IMR-90 (cell line): Measurements from ENCODE around the gene OR2V2. TPM values are rescaled to one million over a fixed set of nuclear protein-coding genes. Genes with fewer than 3 reads are reported as not detected.

Source experiments
- ATAC-seq: fragments of 200-7000 bp; cut with Tn5 transposase; 2 replicates; pipeline ENCODE4 v1.9.1; 2020; ENCODE audit warnings: low read depth, mild to moderate bottlenecking, moderate library complexity
- BruUV-seq: library from RNA; stranded (reverse); fragments of 400-500 nt; replicated peaks from 2 replicates; lab custom pipeline; 2021; lab: Mats Ljungman, UMichigan
- CTCF ChIA-PET: fragments of 300-600 bp; formaldehyde crosslinking; extraction: SDS; loops from one replicate; lab custom pipeline; 2021; ENCODE audit warnings: antibody characterized with exemption; lab: Yijun Ruan, JAX
- POLR2A ChIA-PET: fragments of 300-600 bp; sonication (Branson Sonifier 250); formaldehyde crosslinking; loops from one replicate; lab custom pipeline; 2022; ENCODE audit warnings: antibody characterized with exemption; ENCODE audit not compliant: unreplicated experiment; lab: Charles Lee
- DNase-seq: peaks from one replicate; pipeline ENCODE4 v3.0.0; 2013
- H2AFZ ChIP-seq: replicated peaks from 2 replicates; pipeline ENCODE3; 2013; ENCODE audit warnings: low read length, mild to moderate bottlenecking; ENCODE audit not compliant: poor library complexity
- H2AK5ac ChIP-seq: 2 replicates; pipeline ENCODE4 v1.6.1; 2013; ENCODE audit warnings: low read depth, low read length, inconsistent platforms
- H2AK9ac ChIP-seq: replicated peaks from 2 replicates; pipeline ENCODE3; 2013; ENCODE audit warnings: mild to moderate bottlenecking, low read depth, low read length, moderate library complexity; ENCODE audit not compliant: poor library complexity
- H2BK120ac ChIP-seq: 2 replicates; pipeline ENCODE4 v1.6.1; 2013; ENCODE audit warnings: low read depth, low read length, inconsistent platforms
- H2BK15ac ChIP-seq: 3 replicates; pipeline ENCODE4 v1.6.1; 2013; ENCODE audit warnings: low read depth, low read length, inconsistent platforms
- H2BK20ac ChIP-seq: 2 replicates; pipeline ENCODE4 v1.6.1; 2013; ENCODE audit warnings: low read depth, mild to moderate bottlenecking, inconsistent platforms, low read length, moderate library complexity
- H2BK5ac ChIP-seq: 2 replicates; pipeline ENCODE4 v1.6.1; 2013; ENCODE audit warnings: mild to moderate bottlenecking, low read depth, low read length, inconsistent platforms; ENCODE audit not compliant: poor library complexity, severe bottlenecking
- H3K14ac ChIP-seq: replicated peaks from 2 replicates; pipeline ENCODE4 v1.6.1; 2013; ENCODE audit warnings: low read depth, low read length, inconsistent platforms
- H3K18ac ChIP-seq: 2 replicates; pipeline ENCODE4 v1.6.1; 2013; ENCODE audit warnings: low read depth, low read length, control low read depth
- H3K23ac ChIP-seq: 2 replicates; pipeline ENCODE4 v1.6.1; 2013; ENCODE audit warnings: low read depth, low read length, inconsistent platforms
- H3K27ac ChIP-seq: 2 replicates; pipeline ENCODE4 v1.5.1; 2013; ENCODE audit warnings: mild to moderate bottlenecking, control low read depth, low read length; ENCODE audit not compliant: insufficient read depth
- H3K27me3 ChIP-seq: 2 replicates; pipeline ENCODE4 v1.6.1; 2013; ENCODE audit warnings: low read length; ENCODE audit not compliant: control insufficient read depth, insufficient read depth
- H3K36me3 ChIP-seq: 2 replicates; pipeline ENCODE4 v1.6.1; 2013; ENCODE audit warnings: low read length, mixed read lengths; ENCODE audit not compliant: control insufficient read depth, insufficient read depth
- H3K4ac ChIP-seq: 2 replicates; pipeline ENCODE4 v1.6.1; 2013; ENCODE audit warnings: low read depth, low read length, inconsistent platforms
- H3K4me1 ChIP-seq: 2 replicates; pipeline ENCODE4 v1.6.1; 2013; ENCODE audit warnings: low read length, mixed read lengths; ENCODE audit not compliant: control insufficient read depth, insufficient read depth
- H3K4me2 ChIP-seq: 2 replicates; pipeline ENCODE4 v1.6.1; 2013; ENCODE audit warnings: low read depth, mild to moderate bottlenecking, control low read depth, low read length, moderate library complexity
- H3K4me3 ChIP-seq: 2 replicates; pipeline ENCODE4 v1.5.1; 2013; ENCODE audit warnings: low read depth, mild to moderate bottlenecking, control low read depth, low read length, moderate library complexity; ENCODE audit not compliant: insufficient read depth
- H3K56ac ChIP-seq: 2 replicates; pipeline ENCODE4 v1.6.1; 2013; ENCODE audit warnings: low read length, inconsistent platforms; ENCODE audit not compliant: insufficient read depth; ENCODE audit errors: extremely low read depth
- H3K79me1 ChIP-seq, 2 experiments: 2 replicates each; pipeline ENCODE4 v1.6.1; 2013; ENCODE audit warnings: low read length in 2 of 2, inconsistent platforms in 1 of 2, low read depth in 1 of 2
- H3K9ac ChIP-seq: 2 replicates; pipeline ENCODE4 v1.6.1; 2013; ENCODE audit warnings: low read depth, low read length, control low read depth
- H3K9me1 ChIP-seq: 2 replicates; pipeline ENCODE4 v1.6.1; 2013; ENCODE audit warnings: low read length, inconsistent platforms; ENCODE audit not compliant: insufficient read depth
- H3K9me3 ChIP-seq: 2 replicates; pipeline ENCODE4 v1.6.1; 2013; ENCODE audit warnings: low read length; ENCODE audit not compliant: control insufficient read depth, insufficient read depth
- H4K20me1 ChIP-seq: 2 replicates; pipeline ENCODE4 v1.6.1; 2013; ENCODE audit warnings: low read length, inconsistent platforms; ENCODE audit not compliant: insufficient read depth
- H4K5ac ChIP-seq: 2 replicates; pipeline ENCODE4 v1.6.1; 2013; ENCODE audit warnings: mild to moderate bottlenecking, low read depth, low read length, control low read depth
- H4K8ac ChIP-seq, 2 experiments: 2 replicates each; pipeline ENCODE4 v1.6.1; 2013; ENCODE audit warnings: low read depth in 2 of 2, low read length in 2 of 2, control low read depth in 1 of 2, inconsistent platforms in 1 of 2
- H4K91ac ChIP-seq: 2 replicates; pipeline ENCODE4 v1.6.1; 2013; ENCODE audit warnings: low read depth, low read length, inconsistent platforms; ENCODE audit not compliant: insufficient read depth
- BHLHE40 ChIP-seq: fragments of 150-350 bp; IDR thresholded peaks from 2 replicates; pipeline ENCODE4 v1.6.1; 2016; ENCODE audit warnings: mild to moderate bottlenecking, low read depth, low read length
- CEBPB ChIP-seq: IDR thresholded peaks from 2 replicates; pipeline ENCODE4 v1.6.1; 2012; ENCODE audit warnings: low read depth, low read length, improper control_type of control experiment
- CHD1 ChIP-seq: IDR thresholded peaks from 2 replicates; pipeline ENCODE4 v1.6.1; 2012; ENCODE audit warnings: low read depth, low read length, improper control_type of control experiment
- CTCF ChIP-seq: conservative IDR thresholded peaks from 2 replicates; pipeline ENCODE4 v1.5.1; 2012; ENCODE audit warnings: mild to moderate bottlenecking, low read depth, low read length, improper control_type of control experiment
- ELK1 ChIP-seq: fragments of 150-350 bp; IDR thresholded peaks from 2 replicates; pipeline ENCODE4 v1.6.1; 2016; ENCODE audit warnings: low read depth, mild to moderate bottlenecking, low read length, moderate library complexity, borderline replicate concordance
- MAFK ChIP-seq: IDR thresholded peaks from 2 replicates; pipeline ENCODE4 v1.6.1; 2012; ENCODE audit warnings: low read depth, low read length, improper control_type of control experiment
- MAZ ChIP-seq: IDR thresholded peaks from 2 replicates; pipeline ENCODE4 v1.6.1; 2012; ENCODE audit warnings: low read depth, mild to moderate bottlenecking, low read length, improper control_type of control experiment, moderate library complexity, borderline replicate concordance
- MXI1 ChIP-seq: IDR thresholded peaks from 2 replicates; pipeline ENCODE4 v1.6.1; 2012; ENCODE audit warnings: low read depth, mild to moderate bottlenecking, low read length, moderate library complexity, borderline replicate concordance
- POLR2A ChIP-seq: IDR thresholded peaks from 2 replicates; pipeline ENCODE4 v1.6.1; 2012; ENCODE audit warnings: mild to moderate bottlenecking, low read depth, low read length
- RAD21 ChIP-seq: IDR thresholded peaks from 2 replicates; pipeline ENCODE4 v1.6.1; 2012; ENCODE audit warnings: low read length, improper control_type of control experiment
- RFX5 ChIP-seq: IDR thresholded peaks from 2 replicates; pipeline ENCODE4 v1.8.0; 2012; ENCODE audit warnings: low read depth, mild to moderate bottlenecking, low read length, moderate library complexity
- SMC3 ChIP-seq: fragments of 150-350 bp; IDR thresholded peaks from 2 replicates; pipeline ENCODE4 v1.6.1; 2016; ENCODE audit warnings: low read depth, mild to moderate bottlenecking, antibody characterized with exemption, low read length, moderate library complexity
- WGBS, 2 experiments: methylation state at CpG; one replicate each; pipeline versions ENCODE4 v1.1.5 to v1.1.7; 2013; ENCODE audit warnings: missing lambda C conversion rate in 2 of 2; ENCODE audit not compliant: insufficient read length in 1 of 2; ENCODE audit errors: extremely low coverage in 2 of 2; 5-methylcytosine and 5-hydroxymethylcytosine counted together
- dilution Hi-C: fragments of 300-500 bp; cut with HindIII; formaldehyde crosslinking; loops from one replicate; pipeline ENCODE4 v1.14.3; 2018; ENCODE audit warnings: low sequenced_read_pairs; ENCODE audit not compliant: unreplicated experiment
- in situ Hi-C: fragments of 300-500 bp; cut with MboI; formaldehyde crosslinking; loops from 3 replicates; pipeline ENCODE4 v1.14.3; 2019; ENCODE audit warnings: low sequenced_read_pairs, inconsistent platforms, mixed read lengths
- intact Hi-C: fragments of 100-400 bp; cut with micrococcal nuclease; formaldehyde crosslinking; loops from 2 replicates; pipeline ENCODE4 v1.10.0; 2022
- polyA plus RNA-seq, 3 experiments: library from polyadenylated mRNA; depleted of rRNA; stranded (reverse); fragments of >200 nt; gene quantifications; 2 replicates each; pipeline ENCODE4 v1.2.3, GENCODE V29; 2012; ENCODE audit warnings: low replicate concordance in 1 of 3
- total RNA-seq: library from RNA; depleted of rRNA; stranded (reverse); fragments of >200 nt; gene quantifications from 2 replicates; pipeline ENCODE4 v1.2.3, GENCODE V29; 2012

Gene OR2V2
- total and polyA plus RNA-seq, 2 of the 4 experiments (the other 2 are of a cell fraction): not detected

GRCh38 chr5:181149806-181150733 is 2.7 kb downstream of the OR2V2 start:
- POLR2A ChIA-PET: no interaction called here
- CTCF ChIA-PET: no interaction called here

More at GRCh38 chr5:181149806-181150733, 2.7 kb downstream of the OR2V2 start:
- no peak overlapping the region for H2BK120ac ChIP-seq
- H2BK20ac ChIP-seq: no peak overlapping the region
- H3K23ac ChIP-seq: no peak overlapping the region
- H4K91ac ChIP-seq: no peak overlapping the region
- DNase-seq (no peak), ATAC-seq (no peak)
- in situ Hi-C loops: loop anchor here (5.0 to 10.0 kb wide), 2 partner anchors 275 to 368 kb away; no protein-coding TSS in a partner anchor
- no peak overlapping the region for H3K18ac ChIP-seq
- intact Hi-C loops: no loop called here
- no peak overlapping the region for H3K14ac ChIP-seq
- no peak overlapping the region for H4K8ac ChIP-seq
- H3K4me3 ChIP-seq: no peak overlapping the region
- no peak overlapping the region for H2BK15ac ChIP-seq
- dilution Hi-C loops: no loop called here
- no peak for TF ChIP-seq MAZ
- TF ChIP-seq SMC3: no peak
- no peak for TF ChIP-seq RAD21
- TF ChIP-seq CTCF: no peak
- TF ChIP-seq RFX5: no peak
- TF ChIP-seq CHD1: no peak
- TF ChIP-seq CEBPB: no peak
- TF ChIP-seq ELK1: no peak
- TF ChIP-seq MXI1: no peak
- TF ChIP-seq BHLHE40: no peak
- TF ChIP-seq MAFK: no peak
- no peak for TF ChIP-seq POLR2A
- no peaks in the 10 kb centered on the region for H3K36me3 ChIP-seq
- no peak overlapping the region for H3K4me2 ChIP-seq
- H3K56ac ChIP-seq: no peak overlapping the region
- H4K20me1 ChIP-seq: no peaks in the 10 kb centered on the region
- no peaks in the 10 kb centered on the region for H3K79me1 ChIP-seq
- H3K9me1 ChIP-seq: no peaks in the 10 kb centered on the region
- no peak overlapping the region for H3K4ac ChIP-seq
- 67% methylated on average over 11 of the region's 14 CpGs; no CpG with 5 or more reads in 1 of the 2 experiments for WGBS, 2 experiments
- H2AK9ac ChIP-seq: no peak overlapping the region
- H2AFZ ChIP-seq: no peak overlapping the region
- no peak overlapping the region for H2AK5ac ChIP-seq
- H3K9me3 ChIP-seq: no peaks in the 10 kb centered on the region
- no TSS peak for BruUV-seq
- H3K4me1 ChIP-seq: no peaks in the 10 kb centered on the region; the same call in 1 of the 2 replicates
- no peak overlapping the region for H3K9ac ChIP-seq
- no peak overlapping the region for H4K5ac ChIP-seq
- no peaks in the 10 kb centered on the region for H3K27me3 ChIP-seq
- H3K27ac ChIP-seq: no peak overlapping the region
- H2BK5ac ChIP-seq: no peak overlapping the region
